Endothelial cell (in vitro differentiated cells): Measurements from ENCODE around the gene HCFC1R1. TPM values are rescaled to one million over a fixed set of nuclear protein-coding genes. Genes with fewer than 3 reads are reported as not detected.

ENCODE experiments used
- DNase-seq: peaks from one replicate; pipeline ENCODE4 v3.0.0; 2021; ENCODE audit warnings: low spot score
- H3K27ac Mint-ChIP-seq: one replicate; pipeline ENCODE4 v1.8.0; 2021; ENCODE audit warnings: mixed read lengths, inconsistent platforms; ENCODE audit not compliant: unreplicated experiment
- H3K27me3 Mint-ChIP-seq: one replicate; pipeline ENCODE4 v1.8.0; 2021; ENCODE audit warnings: mild to moderate bottlenecking, moderate library complexity, mixed read lengths, inconsistent platforms; ENCODE audit not compliant: unreplicated experiment
- H3K36me3 Mint-ChIP-seq: one replicate; pipeline ENCODE4 v1.8.0; 2021; ENCODE audit warnings: mild to moderate bottlenecking, low read depth, mixed read lengths, inconsistent platforms; ENCODE audit not compliant: unreplicated experiment
- H3K4me1 Mint-ChIP-seq: one replicate; pipeline ENCODE4 v1.8.0; 2021; ENCODE audit warnings: mild to moderate bottlenecking, mixed read lengths, inconsistent platforms; ENCODE audit not compliant: unreplicated experiment
- H3K4me3 Mint-ChIP-seq: one replicate; pipeline ENCODE4 v1.8.0; 2021; ENCODE audit warnings: mild to moderate bottlenecking, mixed read lengths, inconsistent platforms; ENCODE audit not compliant: unreplicated experiment
- H3K9me3 Mint-ChIP-seq: one replicate; pipeline ENCODE4 v1.8.0; 2021; ENCODE audit warnings: mixed read lengths, inconsistent platforms; ENCODE audit not compliant: unreplicated experiment
- CTCF ChIP-seq: fragments of 200-600 bp; sonication (generic); IDR thresholded peaks from one replicate; pipeline ENCODE4 v1.5.0; 2021; ENCODE audit warnings: antibody characterized with exemption; ENCODE audit not compliant: unreplicated experiment
- total RNA-seq: library from RNA; stranded (reverse); fragmentation: NEBNext Ultra II Directional; extraction: Animal tissue kit (Norgen Biotek cat#: 25700); gene quantifications from one replicate; pipeline ENCODE4 v1.2.1, GENCODE V29; 2021; ENCODE audit not compliant: unreplicated experiment

The HCFC1R1 gene
- total RNA-seq, 1 donor from 2014 or later: 28.7 TPM

DNA sequence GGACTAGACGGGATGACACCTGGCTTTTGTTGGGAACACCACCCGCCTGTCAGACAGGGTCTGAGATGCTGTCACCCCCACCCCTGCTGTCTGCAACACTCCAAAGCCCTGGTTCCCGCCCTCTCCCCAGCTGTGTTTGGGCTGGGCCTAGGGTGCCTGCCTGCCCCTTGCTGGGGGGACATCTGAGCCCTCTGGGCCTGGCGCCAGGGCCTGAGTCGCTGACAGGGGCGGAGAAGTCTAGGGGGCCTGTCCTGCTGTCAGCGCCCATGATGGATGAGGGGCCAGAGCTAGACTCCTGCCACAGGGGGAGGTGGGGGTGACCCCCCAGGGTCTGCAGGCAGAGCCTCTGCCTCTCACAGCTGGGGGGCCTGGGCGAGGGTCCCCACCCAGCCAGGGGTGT is 35.9 kb downstream of the HCFC1R1 start:
- no peaks in the 10 kb centered on the region for H3K36me3 Mint-ChIP-seq
- H3K9me3 Mint-ChIP-seq: no peaks in the 10 kb centered on the region
- no peak overlapping the region for H3K4me3 Mint-ChIP-seq
- H3K27me3 Mint-ChIP-seq: no peaks in the 10 kb centered on the region
- no peak for TF ChIP-seq CTCF
- no peak overlapping the region for H3K27ac Mint-ChIP-seq
- H3K4me1 Mint-ChIP-seq: no peaks in the 10 kb centered on the region
- no peak for DNase-seq

GRCh38 chr16:2987286-2987685 is 36.5 kb downstream of the HCFC1R1 start:
- Mint-ChIP-seq H3K4me1 (no peaks in the 10 kb centered on the region), H3K36me3 (no peaks in the 10 kb centered on the region), H3K27ac (no peak overlapping the region), H3K9me3 (no peaks in the 10 kb centered on the region), H3K4me3 (no peak overlapping the region), H3K27me3 (peaks cover 2% of the 10 kb centered on the region)
- DNase-seq: no peak
- no peak for TF ChIP-seq CTCF

DNA sequence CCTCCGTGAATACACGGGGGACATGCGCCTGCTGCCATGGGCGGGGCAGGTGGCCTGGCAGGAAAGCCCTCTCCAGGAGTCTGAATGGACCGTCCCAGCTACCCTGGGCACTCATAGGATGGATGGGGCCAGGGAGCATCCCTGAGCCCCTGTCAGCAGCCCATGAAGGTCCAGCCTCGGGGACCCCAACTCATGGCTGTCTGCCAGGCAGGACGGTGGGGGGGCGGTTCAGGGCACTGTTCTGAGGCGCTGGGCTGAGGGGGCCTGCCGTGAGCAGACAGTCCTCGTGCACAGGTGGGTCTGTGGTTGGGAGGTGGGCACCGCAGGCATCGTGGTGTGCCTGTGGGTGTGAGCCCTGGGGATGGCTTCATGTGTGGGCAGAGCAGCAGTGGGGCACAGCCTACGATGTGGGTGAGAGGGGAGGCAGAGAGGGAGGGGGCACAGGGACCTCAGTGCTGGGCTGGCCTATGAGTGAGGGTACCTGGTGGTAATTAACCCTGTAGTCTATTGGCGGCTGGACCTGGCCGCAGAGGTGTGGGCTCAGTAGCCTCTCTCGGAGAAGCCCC is 37.0 kb downstream of the HCFC1R1 start:
- DNase-seq: no peak
- TF ChIP-seq CTCF: no peak
- Mint-ChIP-seq H3K27ac (no peak overlapping the region), H3K36me3 (no peaks in the 10 kb centered on the region), H3K4me3 (no peak overlapping the region), H3K27me3 (peaks cover 4% of the 10 kb centered on the region), H3K9me3 (no peaks in the 10 kb centered on the region), H3K4me1 (peaks cover 4% of the 10 kb centered on the region)

DNA sequence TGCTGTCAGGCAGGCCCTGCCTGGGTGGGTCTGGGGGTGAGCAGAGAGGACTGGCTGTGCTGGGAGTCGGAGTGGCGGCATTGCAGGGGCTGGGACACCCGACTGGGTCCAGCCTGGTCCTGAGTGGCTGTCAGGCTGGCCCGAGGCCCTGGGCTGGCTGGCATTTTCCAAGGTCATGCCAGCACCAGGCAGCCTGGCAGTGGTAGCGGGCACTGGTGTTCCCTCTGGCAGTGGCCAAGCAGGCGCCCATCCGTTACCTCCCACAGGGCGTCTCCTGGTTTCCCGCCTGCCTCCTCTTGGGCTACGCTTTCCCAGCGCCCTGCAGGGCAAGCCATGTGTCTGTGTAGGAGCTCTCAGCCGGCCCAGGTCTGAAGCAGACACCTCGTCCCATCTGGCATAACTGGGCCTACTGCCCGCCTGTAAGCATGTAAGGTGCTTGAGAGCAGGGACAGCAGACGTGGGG is 37.8 kb downstream of the HCFC1R1 start:
- DNase-seq: no peak
- Mint-ChIP-seq H3K4me1 (peaks cover 12% of the 10 kb centered on the region), H3K4me3 (no peak overlapping the region), H3K9me3 (no peaks in the 10 kb centered on the region), H3K36me3 (no peaks in the 10 kb centered on the region), H3K27ac (no peak overlapping the region), H3K27me3 (peaks cover 7% of the 10 kb centered on the region)
- no peak for TF ChIP-seq CTCF

GRCh38 chr16:2985462-2985861 is 38.3 kb downstream of the HCFC1R1 start:
- Mint-ChIP-seq H3K27ac (no peak overlapping the region), H3K4me1 (peaks cover 13% of the 10 kb centered on the region), H3K36me3 (no peaks in the 10 kb centered on the region), H3K27me3 (peaks cover 7% of the 10 kb centered on the region), H3K9me3 (no peaks in the 10 kb centered on the region), H3K4me3 (no peak overlapping the region)
- DNase-seq: no peak
- TF ChIP-seq CTCF: no peak
